Heart left ventricle (tissue), 16 donors: ENCODE measurements around the gene PRKCSH. TPM values are rescaled to one million over a fixed set of nuclear protein-coding genes. Genes with fewer than 3 reads are reported as not detected.

Source experiments
- ATAC-seq, 4 donors: fragments of 200-7000 bp; cut with Tn5 transposase; one replicate each; pipeline ENCODE4 v1.9.1; 2020 to 2022; ENCODE audit warnings: moderate library complexity in 4 of 4, mild to moderate bottlenecking in 3 of 4, moderate number of reproducible peaks in 1 of 4
- DNase-seq, 5 donors: peaks; one replicate each; pipeline ENCODE4 v3.0.0-alpha.2; 2020
- H3K27ac ChIP-seq, 12 donors: fragments of 200-600 bp; sonication (generic) in 4 of 12; one replicate each; pipeline versions ENCODE4 v1.5.0 to v1.8.0; 2016 to 2022; ENCODE audit warnings: mild to moderate bottlenecking in 2 of 12
- H3K27me3 ChIP-seq, 9 donors: fragments of 200-600 bp; sonication (generic) in 2 of 9; one replicate each; pipeline versions ENCODE4 v1.5.1 to v1.8.0; 2016 to 2022; ENCODE audit warnings: mild to moderate bottlenecking in 3 of 9
- H3K36me3 ChIP-seq, 9 donors: fragments of 200-600 bp; sonication (generic) in 2 of 9; one replicate each; pipeline versions ENCODE4 v1.5.0 to v1.8.0; 2018 to 2022; ENCODE audit warnings: mild to moderate bottlenecking in 2 of 9
- H3K4me1 ChIP-seq, 12 donors: fragments of 200-600 bp; sonication (generic) in 4 of 12; one replicate each; pipeline versions ENCODE4 v1.5.0 to v1.8.0; 2016 to 2022; ENCODE audit warnings: mild to moderate bottlenecking in 3 of 12
- H3K4me3 ChIP-seq, 12 donors: fragments of 200-600 bp; sonication (generic) in 4 of 12; one replicate each; pipeline versions ENCODE4 v1.5.0 to v1.8.0; 2017 to 2022; ENCODE audit warnings: mild to moderate bottlenecking in 9 of 12, moderate library complexity in 4 of 12
- H3K9me3 ChIP-seq, 12 donors: fragments of 200-600 bp; sonication (generic) in 4 of 12; one replicate each; pipeline versions ENCODE4 v1.5.0 to v1.8.0; 2016 to 2022; ENCODE audit warnings: mild to moderate bottlenecking in 1 of 12
- POLR2A ChIP-seq, 2 donors: fragments of 450-650 bp; IDR thresholded peaks; one replicate each; pipeline ENCODE4 v1.6.1; 2017; ENCODE audit warnings: antibody characterized with exemption in 2 of 2, mild to moderate bottlenecking in 2 of 2, moderate library complexity in 2 of 2
- WGBS, 4 donors: extraction: QIAGEN DNeasy Blood & Tissue Kit in 2 of 4; methylation state at CpG; one replicate each; pipeline versions ENCODE4 v1.1.5 to v1.1.7; 2013 to 2018; 5-methylcytosine and 5-hydroxymethylcytosine counted together
- intact Hi-C, 10 donors: fragments of 100-400 bp; cut with DNase I; formaldehyde crosslinking; loops; one replicate each; pipeline versions ENCODE4 v1.11.1 to v1.14.2; 2022
- long read RNA-seq, 3 donors: library from polyadenylated mRNA; unstranded; transcript quantifications; one replicate each; pipeline ENCODE4 v2.0.0, GENCODE V29; 2020 to 2021
- polyA plus RNA-seq, 2 donors: library from polyadenylated mRNA; stranded (reverse); fragments of 200-250 nt; gene quantifications; one replicate each; pipeline ENCODE4 v1.2.3, GENCODE V29; 2013
- total RNA-seq, 9 donors: library from RNA; depleted of rRNA in 2 of 9; stranded (reverse); fragments of >200 nt in 2 of 9; fragmentation: NEBNext Ultra II Directional in 3 of 9; extraction: Animal tissue kit (Norgen Biotek cat#: 25700) in 3 of 9; gene quantifications; one replicate each; pipeline versions ENCODE4 v1.1.0 to v1.2.4, GENCODE V29; 2016 to 2023
- TF ChIP-seq, protein P1 (sequence below), 12 donors: fragments of 200-600 bp; sonication (generic) in 4 of 12; IDR thresholded peaks; one replicate each; pipeline versions ENCODE4 v1.5.0 to v1.8.0; 2018 to 2022; ENCODE audit warnings: antibody characterized with exemption in 12 of 12, mild to moderate bottlenecking in 5 of 12
- donor health status: ischemic (EF 13 %, LVEDD 7.1; RV severe dilation, severe dysfunction).
- donor health status: healthy with polysubstance abuse.
- donor health status: DM: no; HTN: yes; CAD: no.
- donor health status: DM: no; HTN: no; CAD: no.
- donor health status: ischemic (EF 25% LVEDD 6.9; RV normal size, moderate dysfunction).
- donor health status: ischemic (EF 25% LVEDD 5.7; RV mildly dilated, moderate dysfunction).
- donor health status: healthy.
- donor health status: DM: yes; HTN: yes; CAD: no.
- donor health status: ischemic (EF 35%, LVEDD 5.7; RV mildly dilated, moderate dysfunction).
- donor health status: nonischemic (EF 11% LVEDD 7.7; RV severe dilation, severe dysfunction).
- donor health status: DM: yes; HTN: yes; CAD: no.
- donor health status: PGD.
- donor health status: ischemic (EF 29% LVEDD 5.4; RV normal size, mild dysfunction).
- donor health status: nonischemic (EF 23%, LVEDD 6.1; RV moderate dilation, normal function).

The PRKCSH gene, protein sequence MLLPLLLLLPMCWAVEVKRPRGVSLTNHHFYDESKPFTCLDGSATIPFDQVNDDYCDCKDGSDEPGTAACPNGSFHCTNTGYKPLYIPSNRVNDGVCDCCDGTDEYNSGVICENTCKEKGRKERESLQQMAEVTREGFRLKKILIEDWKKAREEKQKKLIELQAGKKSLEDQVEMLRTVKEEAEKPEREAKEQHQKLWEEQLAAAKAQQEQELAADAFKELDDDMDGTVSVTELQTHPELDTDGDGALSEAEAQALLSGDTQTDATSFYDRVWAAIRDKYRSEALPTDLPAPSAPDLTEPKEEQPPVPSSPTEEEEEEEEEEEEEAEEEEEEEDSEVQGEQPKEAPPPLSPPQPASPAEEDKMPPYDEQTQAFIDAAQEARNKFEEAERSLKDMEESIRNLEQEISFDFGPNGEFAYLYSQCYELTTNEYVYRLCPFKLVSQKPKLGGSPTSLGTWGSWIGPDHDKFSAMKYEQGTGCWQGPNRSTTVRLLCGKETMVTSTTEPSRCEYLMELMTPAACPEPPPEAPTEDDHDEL
- total RNA-seq (100 to 1,000 TPM in 6 of 9 donors, 10 to 100 TPM in 3; 69.3 to 210 (median 120) TPM), polyA plus RNA-seq (100 to 1,000 TPM in 1 of 2 donors, 10 to 100 TPM in 1; 71.2 to 107 TPM)
- long read RNA-seq, donor 1, partial matches to known transcripts, result 12 of 37 reads
- long read RNA-seq, donor 1, other reads (novel, unspliced or antisense), result 24 of 37 reads
- long read RNA-seq, donor 2, partial matches to known transcripts, result 23 of 92 reads
- long read RNA-seq, donor 2, other reads (novel, unspliced or antisense), result 66 of 92 reads
- long read RNA-seq, donor 3, partial matches to known transcripts, result 24 of 64 reads
- long read RNA-seq, donor 3, other reads (novel, unspliced or antisense), result 39 of 64 reads

DNA sequence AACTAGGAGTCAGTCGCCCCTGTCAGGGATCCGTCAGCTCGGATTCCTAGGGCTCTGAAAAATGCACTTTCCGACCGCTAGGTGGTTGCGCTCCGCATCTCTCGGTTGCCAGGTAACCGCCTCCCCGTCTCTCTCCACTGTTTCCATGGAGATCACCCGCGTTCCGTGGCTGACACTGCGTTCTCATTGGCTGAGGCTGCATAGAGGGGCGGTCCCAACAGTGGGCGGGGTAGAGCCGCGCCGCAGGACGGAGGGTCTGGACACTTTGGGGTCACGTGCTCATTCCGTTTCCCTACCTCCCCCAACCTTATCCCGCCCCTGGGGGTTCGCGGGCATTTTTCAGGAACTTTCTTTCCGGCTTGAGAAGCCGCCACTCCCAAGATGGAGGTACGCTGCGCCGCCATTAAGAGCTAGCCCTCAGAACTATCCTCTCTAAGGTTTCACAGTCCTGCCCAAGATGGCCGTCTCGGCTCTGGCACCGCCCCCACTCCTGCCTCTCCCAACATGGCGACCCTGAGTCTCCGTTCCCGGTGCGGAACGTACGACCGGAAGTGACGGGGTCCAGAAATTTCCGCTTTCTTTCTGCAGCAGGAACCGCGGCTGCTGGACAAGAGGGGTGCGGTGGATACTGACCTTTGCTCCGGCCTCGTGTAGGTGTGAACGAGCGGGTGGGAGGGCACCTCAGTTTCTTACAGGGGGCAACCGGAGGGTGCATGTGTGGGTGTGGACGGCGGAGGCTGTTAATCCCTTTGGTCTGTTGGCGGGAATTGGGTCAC lies at the start of gene PRKCSH, which contains the start of gene ODAD3:
Gene PRKCSH, plus strand, starts transcription at position 579 of the 776 bp plus-strand sequence. CDS start 483 bp downstream, outside the sequence.
Gene ODAD3, minus strand, starts transcription at position 65 of the 776 bp plus-strand sequence. CDS start 105 bp downstream, outside the sequence.
- H3K4me3 ChIP-seq, result peak within 1 kb of the TSS; percentile 64 to 90 (median 80)
- ATAC-seq (peak; percentile 98 to 99 (median 98)), DNase-seq (peak; percentile 99)
- H3K4me1 ChIP-seq, result peaks cover 0 to 22% (median 17%) of the 10 kb centered on the region in 12 donors
- intact Hi-C loops, result loop anchor here in 6 of 10 donors (1.0 to 10.0 kb wide), 8 partner anchors 50 to 300 kb away; partner anchors contain the start of genes SWSAP1 (in 3 of the 6), EPOR (in 2 of the 6), CCDC159 (in 1 of the 6) and ELAVL3 (in 1 of the 6)
- peaks cover 0 to 40% (median 30%) of the 10 kb centered on the region in 9 donors for H3K36me3 ChIP-seq
- TF ChIP-seq, protein P1, sequence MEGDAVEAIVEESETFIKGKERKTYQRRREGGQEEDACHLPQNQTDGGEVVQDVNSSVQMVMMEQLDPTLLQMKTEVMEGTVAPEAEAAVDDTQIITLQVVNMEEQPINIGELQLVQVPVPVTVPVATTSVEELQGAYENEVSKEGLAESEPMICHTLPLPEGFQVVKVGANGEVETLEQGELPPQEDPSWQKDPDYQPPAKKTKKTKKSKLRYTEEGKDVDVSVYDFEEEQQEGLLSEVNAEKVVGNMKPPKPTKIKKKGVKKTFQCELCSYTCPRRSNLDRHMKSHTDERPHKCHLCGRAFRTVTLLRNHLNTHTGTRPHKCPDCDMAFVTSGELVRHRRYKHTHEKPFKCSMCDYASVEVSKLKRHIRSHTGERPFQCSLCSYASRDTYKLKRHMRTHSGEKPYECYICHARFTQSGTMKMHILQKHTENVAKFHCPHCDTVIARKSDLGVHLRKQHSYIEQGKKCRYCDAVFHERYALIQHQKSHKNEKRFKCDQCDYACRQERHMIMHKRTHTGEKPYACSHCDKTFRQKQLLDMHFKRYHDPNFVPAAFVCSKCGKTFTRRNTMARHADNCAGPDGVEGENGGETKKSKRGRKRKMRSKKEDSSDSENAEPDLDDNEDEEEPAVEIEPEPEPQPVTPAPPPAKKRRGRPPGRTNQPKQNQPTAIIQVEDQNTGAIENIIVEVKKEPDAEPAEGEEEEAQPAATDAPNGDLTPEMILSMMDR (IDR thresholded peaks at IDR 0.05), result peak; percentile 69 to 90 (median 87)
- peak in 1 of 2 donors; percentile 53 for TF ChIP-seq POLR2A (IDR thresholded peaks at IDR 0.05)
- 0 to 1% (median 0%) methylated on average over 31 to 53 of the region's 53 CpGs for WGBS, 4 donors
- peak within 1 kb of the TSS in 11 of 12 donors; percentile 73 to 86 (median 81) for H3K27ac ChIP-seq
- no peaks in the 10 kb centered on the region for H3K9me3 ChIP-seq
- H3K27me3 ChIP-seq, result no peaks in the 10 kb centered on the region

DNA sequence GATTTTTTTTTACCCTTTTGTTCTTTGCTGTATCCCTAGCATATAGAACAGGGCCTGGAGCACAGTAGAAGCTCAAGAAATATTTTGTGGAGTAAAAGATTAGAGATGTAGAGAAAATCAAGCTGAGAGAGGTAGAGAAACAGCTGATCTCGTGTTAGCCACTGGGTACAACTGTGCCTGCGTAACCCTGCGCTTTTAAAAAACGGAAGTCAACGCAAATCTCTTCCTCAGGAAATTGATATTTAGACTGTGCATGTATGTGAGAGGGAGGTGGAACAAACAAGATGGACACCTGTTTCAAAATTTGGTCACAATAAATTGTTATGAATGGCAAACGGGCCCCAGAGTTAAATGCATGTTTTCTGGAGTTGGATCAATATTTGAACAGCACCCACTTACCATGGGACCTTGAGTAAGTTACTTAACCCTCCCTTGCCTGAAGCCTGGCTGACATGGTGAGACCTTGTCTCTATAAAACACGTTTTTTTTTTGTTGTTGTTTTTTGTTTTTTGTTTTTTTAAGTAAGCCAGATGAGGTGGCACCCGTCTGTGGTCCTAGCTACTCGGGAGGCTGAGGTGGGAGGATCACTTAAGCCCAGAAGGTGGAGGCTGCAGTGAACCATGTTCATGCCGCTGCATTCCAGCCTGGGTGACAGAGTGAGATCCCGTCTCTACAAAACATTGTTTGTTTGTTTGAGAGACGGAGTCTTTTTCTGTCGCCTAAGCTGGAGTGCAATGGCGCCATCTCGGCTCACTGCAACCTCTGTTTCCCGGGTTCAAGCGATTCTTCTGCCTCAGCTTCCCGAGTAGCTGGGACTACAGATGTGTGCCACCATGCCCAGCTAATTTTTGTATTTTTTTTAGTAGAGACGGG lies 48.0 kb upstream of the PRKCSH start:
- H3K36me3 ChIP-seq, result no peaks in the 10 kb centered on the region
- no peak for TF ChIP-seq POLR2A (IDR thresholded peaks at IDR 0.05)
- TF ChIP-seq, protein P1 (IDR thresholded peaks at IDR 0.05), result no peak
- DNase-seq (no peak), ATAC-seq (no peak)
- peaks cover 0 to 9% (median 2%) of the 10 kb centered on the region in 12 donors for H3K9me3 ChIP-seq
- 75 to 81% (median 77%) methylated on average over 19 of the region's 19 CpGs for WGBS, 4 donors
- peaks cover 0 to 13% (median 3%) of the 10 kb centered on the region in 9 donors for H3K27me3 ChIP-seq
- H3K4me1 ChIP-seq, result peaks cover 0 to 30% (median 17%) of the 10 kb centered on the region in 12 donors
- H3K27ac ChIP-seq, result no peak overlapping the region
- intact Hi-C loops, result loop anchor here in 2 of 10 donors (10.0 kb wide), 3 partner anchors 47 to 97 kb away; partner anchors contain the start of genes ELAVL3 (in 1 of the 2), ODAD3 (in 1 of the 2) and PRKCSH (in 1 of the 2)
- H3K4me3 ChIP-seq, result no peak overlapping the region

DNA sequence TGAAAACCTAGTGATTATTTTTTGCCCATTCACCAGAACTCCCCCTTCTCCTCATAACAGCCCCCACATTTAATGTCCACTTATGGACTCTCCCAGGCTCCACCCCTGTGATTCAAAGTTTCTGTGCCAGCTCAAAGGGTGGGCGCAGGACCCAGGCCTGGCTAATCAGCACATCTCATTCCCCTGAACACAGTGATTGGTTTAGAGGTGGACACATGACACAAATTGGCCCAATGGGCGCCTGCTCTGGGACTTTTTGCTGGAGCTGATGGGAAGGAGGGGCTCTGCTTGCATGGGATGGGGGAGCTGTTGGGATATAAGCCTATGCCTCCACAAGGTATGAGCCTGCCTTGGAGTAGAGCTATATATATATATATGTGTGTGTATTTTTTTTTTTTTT lies 45.1 kb upstream of the PRKCSH start:
- no peak for ATAC-seq
- 94 to 95% (median 94%) methylated on average over 2 of the region's 2 CpGs for WGBS, 4 donors

More for the DNA sequence above, 45.1 kb upstream of the PRKCSH start:
- Histone ChIP-seq H3K4me3 (no peak overlapping the region), H3K36me3 (no peaks in the 10 kb centered on the region), H3K27ac (no peak overlapping the region), H3K9me3 (peaks cover 0 to 9% (median 2%) of the 10 kb centered on the region in 12 donors), H3K27me3 (no peaks in the 10 kb centered on the region), H3K4me1 (peaks cover 0 to 10% (median 0%) of the 10 kb centered on the region in 12 donors)
- TF ChIP-seq, protein P1 (IDR thresholded peaks at IDR 0.05), result no peak
- TF ChIP-seq POLR2A (IDR thresholded peaks at IDR 0.05), result no peak
- intact Hi-C loops, result no loop called here
- DNase-seq, result no peak
